NCI-H446 treated with DMSO at 0.1 percent for 48 hours (cell line): ENCODE data around the gene RAP2B.

ENCODE experiments used
- DNase-seq: peaks from one replicate; lab custom pipeline; 2025; lab: John Stamatoyannopoulos, UW

RAP2B gene

GRCh38 chr3:153160451-153161137, 1.4 kb upstream of the RAP2B start:
- peak; percentile 78 for DNase-seq

GRCh38 chr3:153161138-153161713, 800 bp upstream of the RAP2B start:
- peak; percentile 98 for DNase-seq

DNA sequence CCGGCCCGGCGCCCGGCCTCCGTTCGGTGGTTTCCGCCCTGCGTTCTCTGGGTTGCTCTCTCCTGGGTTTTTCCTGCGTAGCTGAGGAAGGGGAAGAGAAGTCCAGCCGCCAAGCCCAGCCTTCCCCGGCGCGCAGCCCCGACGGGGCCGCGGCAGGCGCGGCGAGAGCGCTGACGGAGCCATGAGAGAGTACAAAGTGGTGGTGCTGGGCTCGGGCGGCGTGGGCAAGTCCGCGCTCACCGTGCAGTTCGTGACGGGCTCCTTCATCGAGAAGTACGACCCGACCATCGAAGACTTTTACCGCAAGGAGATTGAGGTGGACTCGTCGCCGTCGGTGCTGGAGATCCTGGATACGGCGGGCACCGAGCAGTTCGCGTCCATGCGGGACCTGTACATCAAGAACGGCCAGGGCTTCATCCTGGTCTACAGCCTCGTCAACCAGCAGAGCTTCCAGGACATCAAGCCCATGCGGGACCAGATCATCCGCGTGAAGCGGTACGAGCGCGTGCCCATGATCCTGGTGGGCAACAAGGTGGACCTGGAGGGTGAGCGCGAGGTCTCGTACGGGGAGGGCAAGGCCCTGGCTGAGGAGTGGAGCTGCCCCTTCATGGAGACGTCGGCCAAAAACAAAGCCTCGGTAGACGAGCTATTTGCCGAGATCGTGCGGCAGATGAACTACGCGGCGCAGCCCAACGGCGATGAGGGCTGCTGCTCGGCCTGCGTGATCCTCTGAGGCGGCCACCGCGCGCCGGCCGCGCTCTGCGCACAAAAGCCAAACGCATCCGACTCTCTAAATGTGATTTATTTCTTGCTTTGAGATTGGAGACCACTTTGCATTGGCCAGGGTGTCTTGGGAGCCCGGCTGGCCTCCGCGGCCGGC, 727 bp downstream of the RAP2B start:
- no peak for DNase-seq

GRCh38 chr3:153163393-153163724, 1.3 kb downstream of the RAP2B start:
- no peak for DNase-seq

DNA sequence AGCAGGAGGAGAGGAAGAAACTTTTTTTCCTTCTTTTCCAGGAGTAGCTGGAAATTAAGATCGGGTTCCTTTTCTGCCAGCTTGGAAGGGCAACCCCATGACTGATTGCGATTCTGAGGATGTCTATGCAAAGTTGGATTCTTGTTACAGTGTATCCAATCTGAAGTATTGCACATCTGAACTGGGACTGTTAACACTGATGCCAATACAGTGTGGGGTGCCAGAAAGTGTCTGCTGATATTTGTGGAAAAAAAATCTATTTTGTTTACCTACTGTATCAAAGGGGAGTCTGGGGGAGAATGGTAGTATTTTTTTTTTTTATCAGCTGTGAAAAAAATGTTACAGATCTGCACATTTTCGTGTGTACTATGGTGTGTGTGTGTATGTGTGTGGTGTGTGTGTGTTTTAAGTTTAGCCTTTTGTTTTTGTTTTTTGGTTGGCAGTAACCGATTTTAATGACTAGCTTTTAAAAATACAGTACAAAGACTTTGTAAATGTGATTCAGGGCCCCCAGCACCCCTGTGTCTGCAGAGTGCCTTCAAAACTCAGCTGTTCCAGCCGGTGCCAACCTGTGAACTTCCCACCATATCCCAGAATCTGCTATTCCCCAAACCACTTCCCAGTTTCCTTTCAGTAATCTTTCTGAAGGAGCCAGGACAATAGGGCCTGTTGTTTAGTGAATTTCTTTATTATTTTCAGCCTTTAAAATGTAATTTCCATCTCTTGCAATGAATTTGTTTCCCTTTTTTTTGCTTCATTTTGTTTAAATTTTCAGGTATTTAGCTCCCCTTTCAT, 1.9 kb downstream of the RAP2B start:
- DNase-seq, result no peak

DNA sequence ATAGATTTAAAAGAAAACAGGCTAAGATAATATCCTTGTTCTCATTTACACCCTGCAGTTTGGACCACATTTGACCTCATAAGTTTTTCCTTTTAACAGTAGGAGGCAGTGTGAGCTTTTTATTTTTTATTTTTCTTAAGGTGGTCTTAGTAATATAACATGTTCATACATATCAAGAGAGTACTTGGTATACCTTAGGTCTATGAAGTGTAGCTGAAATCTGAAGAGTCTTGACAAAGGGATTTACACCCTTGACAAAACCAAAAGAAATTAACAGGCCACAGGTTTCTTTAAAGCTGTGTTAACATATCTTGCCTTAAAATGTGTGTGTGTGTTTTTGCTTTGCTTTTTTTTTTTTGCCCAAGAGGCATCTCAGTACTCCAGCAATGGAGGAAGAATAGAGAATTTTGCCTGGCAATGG, 3.2 kb downstream of the RAP2B start:
- no peak for DNase-seq

DNA sequence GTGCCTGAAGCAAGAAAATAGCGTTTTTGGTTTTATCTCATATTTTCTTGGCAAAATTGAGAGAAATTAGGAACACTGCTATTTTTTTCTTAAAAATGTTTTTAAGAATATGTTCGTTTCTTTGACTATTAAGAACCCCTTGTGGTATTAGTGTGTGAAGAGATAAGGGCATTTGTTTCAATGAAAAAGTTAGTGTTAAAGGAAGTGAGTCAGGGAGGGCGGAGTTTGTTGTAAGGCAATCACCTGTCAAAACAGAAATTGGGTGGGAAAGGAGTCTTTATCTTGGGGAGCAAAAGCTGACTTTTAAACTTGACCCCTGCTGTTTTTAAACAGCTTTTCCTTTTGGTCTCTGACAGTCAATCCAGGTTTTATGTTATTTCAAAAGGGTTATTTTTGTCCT, 4.2 kb downstream of the RAP2B start:
- DNase-seq, result no peak

GRCh38 chr3:153166796-153167195, 4.8 kb downstream of the RAP2B start:
- DNase-seq, result no peak

GRCh38 chr3:153169793-153170383, 7.9 kb downstream of the RAP2B start:
- no peak for DNase-seq

GRCh38 chr3:153171256-153171655, 9.2 kb downstream of the RAP2B start:
- no peak for DNase-seq

GRCh38 chr3:153171918-153172317, 9.9 kb downstream of the RAP2B start:
- DNase-seq, result no peak

- no peak for DNase-seq
Measured at GRCh38 chr3:153172796-153173757, 11.1 kb downstream of the RAP2B start.

DNA sequence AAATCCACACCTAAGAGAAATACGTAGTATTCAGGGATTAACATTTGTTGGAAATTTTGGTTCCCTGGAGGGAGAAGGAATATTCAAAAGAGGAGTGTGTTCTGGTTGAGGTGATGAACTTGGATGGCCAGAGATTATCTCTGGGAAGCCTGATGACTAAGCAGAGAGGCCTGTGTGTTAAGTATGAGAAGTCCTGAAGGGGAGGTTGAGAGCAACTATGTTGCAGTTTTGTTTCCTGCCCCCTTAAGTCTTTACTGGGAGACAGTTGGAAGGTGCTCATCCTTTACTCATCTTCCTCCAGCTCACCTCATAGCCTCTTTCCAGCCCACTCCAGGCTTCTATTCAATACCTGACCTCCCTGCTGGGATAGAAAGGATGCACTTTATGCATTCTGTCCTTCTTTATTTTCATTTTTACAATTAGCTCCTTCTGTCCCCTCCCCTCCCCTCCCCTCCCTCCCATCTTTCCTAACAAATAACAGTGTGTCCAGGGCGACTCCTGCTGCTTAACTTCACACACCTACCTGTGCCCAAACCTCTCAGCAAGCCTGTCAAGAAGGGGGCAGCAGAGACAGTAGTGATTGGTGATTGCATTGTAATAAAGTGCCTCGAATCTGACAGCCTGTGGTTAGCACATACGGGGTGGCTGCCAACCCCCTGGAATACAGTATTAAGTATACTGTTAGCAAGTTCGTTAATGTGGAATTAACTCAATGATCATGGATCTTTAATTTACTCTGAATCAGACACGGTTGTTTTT, 11.9 kb downstream of the RAP2B start:
- DNase-seq, result no peak

DNA sequence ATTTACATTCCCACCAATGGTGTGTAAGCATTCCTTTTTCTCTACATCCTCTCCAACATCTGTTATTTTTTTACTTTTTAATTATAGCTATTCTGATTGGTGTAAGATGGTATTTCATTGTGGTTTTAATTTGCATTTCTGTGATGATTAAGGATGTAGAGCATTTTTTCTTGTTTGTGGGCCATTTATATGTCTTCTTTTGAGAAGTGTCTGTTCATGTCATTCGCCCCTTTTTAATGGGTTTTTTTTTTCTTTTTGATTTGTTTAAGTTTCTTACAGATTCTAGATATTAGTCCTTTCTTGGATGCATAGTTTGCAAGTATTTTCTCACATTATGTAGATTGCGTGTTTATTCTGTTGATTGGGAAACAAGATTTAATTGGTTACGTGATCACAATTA, 14.2 kb downstream of the RAP2B start:
- DNase-seq, result no peak

DNA sequence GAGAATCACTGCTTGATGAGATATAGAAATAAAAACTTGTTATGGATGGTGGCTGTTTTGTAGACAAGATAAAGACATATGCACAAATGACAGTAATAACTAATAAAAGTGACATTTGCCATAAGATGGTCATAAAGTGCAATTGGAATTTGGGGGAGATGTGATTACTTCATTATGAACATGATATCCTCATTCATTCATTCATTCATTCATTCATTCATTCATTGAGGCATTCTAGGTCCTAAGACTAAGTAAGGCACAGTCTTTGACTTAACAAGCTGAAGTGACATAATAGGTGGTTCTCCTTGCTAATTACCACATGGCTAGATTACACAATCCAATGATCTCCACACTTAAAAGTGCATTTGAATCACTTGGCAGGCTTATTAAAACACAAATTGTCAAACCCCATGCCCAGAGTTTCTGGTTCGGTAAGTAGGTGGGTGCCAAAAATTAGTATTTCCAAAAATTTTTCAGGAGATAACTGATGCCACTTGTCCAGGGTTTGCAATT, 18.9 kb downstream of the RAP2B start:
- no peak for DNase-seq

GRCh38 chr3:153182501-153183293, 20.7 kb downstream of the RAP2B start:
- no peak for DNase-seq

GRCh38 chr3:153190923-153191322, 28.9 kb downstream of the RAP2B start:
- no peak for DNase-seq

DNA sequence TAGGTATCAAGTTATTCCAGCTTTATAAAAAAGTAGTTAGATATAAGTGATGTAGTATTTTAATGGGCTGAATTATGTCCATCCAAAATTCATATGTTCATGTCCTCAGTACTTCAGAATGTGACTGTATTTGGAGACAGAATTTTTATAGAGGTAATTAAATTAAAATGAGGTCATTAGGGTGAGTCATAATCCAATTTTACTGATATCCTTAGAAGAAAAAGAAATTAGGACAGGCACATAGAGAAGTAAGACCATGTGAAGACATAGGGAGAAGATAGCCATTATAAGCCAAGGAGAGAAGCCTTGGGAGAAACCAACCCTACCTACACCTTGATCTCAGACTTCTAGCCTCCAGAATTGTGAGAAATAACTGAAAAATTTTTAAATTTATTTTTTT, 30.3 kb downstream of the RAP2B start:
- DNase-seq, result no peak
